Naive B cell (primary cell): ENCODE measurements around the gene RHCG. TPM values are rescaled to one million over a fixed set of nuclear protein-coding genes. Genes with fewer than 3 reads are reported as not detected.

Experiments
- ATAC-seq, 2 donors: fragments of 150-1000 bp; cut with Tn5 transposase; 2 replicates each; pipeline ENCODE4 v1.10.0; 2021; ENCODE audit warnings: low read depth in 2 of 2, mild to moderate bottlenecking in 2 of 2, moderate library complexity in 2 of 2
- DNase-seq: peaks from one replicate; pipeline ENCODE4 v3.0.0; 2022
- H3K27ac Mint-ChIP-seq, 6 donors: one replicate each; pipeline ENCODE4 v1.8.0; 2020 to 2022; ENCODE audit warnings: mild to moderate bottlenecking in 6 of 6, mixed read lengths in 6 of 6, moderate library complexity in 5 of 6, inconsistent platforms in 2 of 6
- H3K27me3 Mint-ChIP-seq, 3 donors: one replicate each; pipeline ENCODE4 v1.8.0; 2021 to 2022; ENCODE audit warnings: mixed read lengths in 3 of 3, mild to moderate bottlenecking in 1 of 3
- H3K36me3 Mint-ChIP-seq, 2 donors: one replicate each; pipeline ENCODE4 v1.8.0; 2020 to 2022; ENCODE audit warnings: mixed read lengths in 2 of 2, inconsistent platforms in 1 of 2, mild to moderate bottlenecking in 1 of 2
- H3K4me1 Mint-ChIP-seq, 3 donors: one replicate each; pipeline ENCODE4 v1.8.0; 2020 to 2022; ENCODE audit warnings: mixed read lengths in 3 of 3, inconsistent platforms in 1 of 3, mild to moderate bottlenecking in 1 of 3, moderate library complexity in 1 of 3
- H3K4me3 Mint-ChIP-seq, 8 donors: one replicate each; pipeline ENCODE4 v1.8.0; 2020 to 2022; ENCODE audit warnings: mild to moderate bottlenecking in 8 of 8, mixed read lengths in 8 of 8, moderate library complexity in 8 of 8, inconsistent platforms in 2 of 8
- H3K9me3 Mint-ChIP-seq, 7 donors: one replicate each; pipeline ENCODE4 v1.8.0; 2020 to 2022; ENCODE audit warnings: mixed read lengths in 7 of 7, mild to moderate bottlenecking in 5 of 7, inconsistent platforms in 2 of 7, moderate library complexity in 1 of 7
- polyA plus RNA-seq, 6 donors: library from polyadenylated mRNA; unstranded; fragments of 300-500 nt; fragmentation: Illumina TruSeq; gene quantifications; one replicate each; pipeline ENCODE4 v1.2.3, GENCODE V29; 2021; ENCODE audit warnings: low read depth in 6 of 6

RHCG gene
- polyA plus RNA-seq, 6 donors from 2014 or later: not detected

DNA sequence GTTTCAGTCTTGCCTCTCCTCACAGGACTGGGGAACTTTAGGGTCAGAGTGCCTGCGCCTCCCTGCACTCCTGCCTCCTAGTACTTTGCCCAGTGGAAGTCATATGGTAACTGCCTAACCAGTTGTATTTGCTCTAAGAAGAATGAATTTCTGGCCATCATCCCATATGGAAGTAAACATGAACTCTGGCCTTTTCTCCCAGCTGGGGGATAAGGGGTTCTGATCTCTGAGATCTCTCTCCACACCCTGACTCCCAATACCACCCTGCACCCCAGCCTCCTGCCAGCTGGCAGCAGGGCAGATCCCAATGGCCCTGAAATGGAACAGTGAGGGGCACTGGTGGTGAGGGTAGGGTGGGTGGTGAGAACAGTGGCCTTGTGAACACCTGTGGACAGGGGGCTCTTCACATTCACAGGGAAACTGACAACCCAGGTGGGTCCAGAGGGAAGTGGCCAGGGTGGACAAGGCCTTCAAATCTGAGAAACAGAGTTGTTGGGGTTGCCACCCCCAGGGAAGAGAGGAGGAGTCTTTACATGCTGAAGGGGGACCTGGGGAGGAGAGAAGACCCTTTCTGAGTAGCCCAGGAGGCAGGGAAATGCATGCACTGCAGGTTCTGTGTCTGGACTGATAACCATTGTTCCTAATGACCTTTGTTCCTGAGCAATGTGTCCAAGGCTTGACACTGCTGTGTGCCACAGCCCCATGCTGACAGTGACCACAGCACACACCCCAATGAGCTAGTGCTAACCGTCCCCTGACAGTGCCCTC lies 36.9 kb downstream of the RHCG start:
- peaks cover 0 to 30% (median 13%) of the 10 kb centered on the region in 7 donors for H3K9me3 Mint-ChIP-seq
- no peak for DNase-seq
- peaks cover 0 to 16% of the 10 kb centered on the region in 2 donors for H3K36me3 Mint-ChIP-seq
- no peak overlapping the region for H3K27ac Mint-ChIP-seq
- peak overlapping the region in 1 of 8 donors; percentile 56 for H3K4me3 Mint-ChIP-seq
- no peaks in the 10 kb centered on the region for H3K4me1 Mint-ChIP-seq
- peaks cover 29 to 69% (median 56%) of the 10 kb centered on the region in 3 donors for H3K27me3 Mint-ChIP-seq
- no peak for ATAC-seq

DNA sequence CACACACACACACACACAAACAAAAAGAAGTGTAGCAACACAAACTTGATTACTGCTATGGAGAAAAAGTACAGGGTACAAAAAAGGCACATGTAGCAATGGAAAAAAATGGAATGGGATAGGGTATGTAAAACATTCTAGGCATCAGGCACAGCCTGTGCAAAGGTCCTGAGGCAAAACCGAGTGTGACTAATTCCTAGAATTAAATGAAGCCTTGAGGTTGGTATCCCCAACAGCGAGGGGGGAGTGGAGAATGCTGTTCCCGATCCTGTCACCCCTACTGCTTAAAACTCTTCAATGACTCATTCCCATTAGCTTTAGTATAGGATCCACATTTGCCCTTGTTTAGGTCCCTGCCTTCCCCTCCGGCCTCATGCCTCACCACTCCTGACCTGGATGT lies 37.9 kb downstream of the RHCG start:
- ATAC-seq (no peak), DNase-seq (no peak)
- Mint-ChIP-seq H3K27ac (peak overlapping the region in 1 of 6 donors; percentile 70), H3K4me3 (no peak overlapping the region), H3K4me1 (no peaks in the 10 kb centered on the region), H3K36me3 (peaks cover 0 to 16% of the 10 kb centered on the region in 2 donors), H3K27me3 (peaks cover 30 to 71% (median 51%) of the 10 kb centered on the region in 3 donors), H3K9me3 (peaks cover 0 to 30% (median 13%) of the 10 kb centered on the region in 7 donors)

DNA sequence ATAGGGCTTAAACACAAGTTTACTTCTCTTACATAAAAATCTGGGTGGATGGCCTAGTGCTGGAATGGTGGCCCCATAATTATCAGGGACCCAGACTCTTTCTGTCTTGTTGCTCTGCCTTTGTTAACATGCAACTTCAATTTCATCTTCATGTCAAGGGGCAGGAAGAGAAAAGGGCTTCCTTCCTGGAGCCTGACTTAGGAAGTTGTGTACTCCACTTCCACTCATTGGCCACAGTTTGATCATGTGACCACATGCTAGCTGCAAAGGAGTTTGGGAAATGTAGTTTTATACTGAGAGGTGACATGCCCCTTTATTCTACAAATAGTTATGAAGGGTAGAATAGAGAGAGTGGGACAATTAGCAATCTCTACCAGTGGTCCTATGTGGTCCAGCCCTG lies 39.3 kb downstream of the RHCG start:
- DNase-seq: no peak
- Mint-ChIP-seq H3K27me3 (peaks cover 32 to 67% (median 42%) of the 10 kb centered on the region in 3 donors), H3K27ac (no peak overlapping the region)

DNA sequence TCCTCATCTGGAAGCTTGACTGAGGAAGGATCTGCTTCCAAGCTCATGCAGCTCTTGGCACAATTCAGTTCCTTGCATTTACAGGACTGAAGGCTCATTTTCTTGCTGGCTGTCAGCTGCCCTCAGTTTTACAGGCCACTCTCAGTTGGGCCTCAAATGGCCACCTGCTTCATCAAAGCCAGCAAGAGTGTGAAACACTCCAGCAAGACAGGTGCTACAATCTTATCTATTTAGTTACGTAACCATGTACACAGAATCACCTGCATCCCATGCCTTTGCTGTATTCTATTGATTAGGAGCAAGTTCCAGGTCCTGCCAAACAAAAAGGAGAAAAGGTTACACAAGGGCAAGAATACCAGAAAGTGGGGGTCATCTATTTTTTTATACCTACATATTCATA lies 40.8 kb downstream of the RHCG start:
- Mint-ChIP-seq H3K9me3 (peaks cover 0 to 30% (median 13%) of the 10 kb centered on the region in 7 donors), H3K4me3 (no peak overlapping the region), H3K36me3 (peaks cover 0 to 14% of the 10 kb centered on the region in 2 donors), H3K27me3 (peaks cover 39 to 58% (median 42%) of the 10 kb centered on the region in 3 donors), H3K4me1 (peaks cover 0 to 6% (median 2%) of the 10 kb centered on the region in 3 donors), H3K27ac (no peak overlapping the region)
- no peak for ATAC-seq
- no peak for DNase-seq

More for the DNA sequence above, 39.3 kb downstream of the RHCG start:
- Mint-ChIP-seq H3K4me3 (no peak overlapping the region), H3K9me3 (peaks cover 0 to 30% (median 13%) of the 10 kb centered on the region in 7 donors), H3K36me3 (peaks cover 0 to 8% of the 10 kb centered on the region in 2 donors), H3K4me1 (no peaks in the 10 kb centered on the region)
- no peak for ATAC-seq

DNA sequence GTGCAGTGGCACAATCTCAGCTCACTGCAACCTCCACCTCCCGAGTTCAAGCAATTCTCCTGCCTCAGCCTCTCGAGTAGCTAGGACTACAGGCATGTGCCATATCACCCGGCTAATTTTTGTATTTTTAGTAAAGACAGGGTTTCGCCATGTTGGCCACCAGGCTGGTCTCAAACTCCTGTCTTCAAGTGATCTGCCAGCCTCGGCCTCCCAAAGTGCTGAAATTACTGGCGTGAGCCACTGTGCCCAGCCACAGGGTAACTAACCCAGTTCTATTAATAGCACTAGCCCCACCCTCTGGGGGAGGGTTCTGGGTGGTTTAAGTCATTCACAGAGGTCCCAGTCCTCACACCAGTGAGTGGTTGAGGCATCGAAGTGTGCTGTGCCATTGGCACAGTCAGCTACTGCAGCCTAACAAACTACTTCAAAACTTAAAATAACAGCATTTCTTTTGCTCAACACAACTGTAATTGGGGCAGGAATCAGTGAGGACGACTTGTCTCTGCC lies 44.0 kb downstream of the RHCG start:
- peak overlapping the region in 1 of 8 donors; percentile 16 for H3K4me3 Mint-ChIP-seq
- H3K4me1 Mint-ChIP-seq: peaks cover 0 to 6% (median 4%) of the 10 kb centered on the region in 3 donors
- ATAC-seq (no peak), DNase-seq (no peak)
- peaks cover 0 to 17% of the 10 kb centered on the region in 2 donors for H3K36me3 Mint-ChIP-seq
- H3K9me3 Mint-ChIP-seq: peaks cover 0 to 18% (median 11%) of the 10 kb centered on the region in 7 donors
- H3K27me3 Mint-ChIP-seq: peaks cover 42 to 62% (median 54%) of the 10 kb centered on the region in 3 donors
- H3K27ac Mint-ChIP-seq: no peak overlapping the region

DNA sequence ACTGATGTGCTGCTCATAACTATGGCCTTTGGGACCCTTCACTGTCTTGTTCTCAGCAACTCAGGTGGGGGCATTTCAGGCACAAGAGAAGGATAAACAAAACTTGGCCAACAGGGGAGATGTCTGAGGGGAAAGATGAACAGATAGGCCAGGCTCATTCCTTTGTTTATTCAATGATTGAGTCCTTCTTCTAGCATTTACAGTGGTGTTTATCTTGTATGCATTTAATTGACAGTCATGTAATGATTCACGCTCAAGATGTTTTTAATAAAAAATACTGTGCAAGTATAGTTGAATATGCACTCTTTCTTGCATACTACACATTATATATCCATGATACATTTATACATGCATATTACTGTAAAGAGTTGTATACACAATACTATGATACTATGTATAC lies 44.5 kb downstream of the RHCG start:
- ATAC-seq (no peak), DNase-seq (no peak)
- Mint-ChIP-seq H3K27ac (no peak overlapping the region), H3K36me3 (peaks cover 0 to 16% of the 10 kb centered on the region in 2 donors), H3K27me3 (peaks cover 46 to 66% (median 59%) of the 10 kb centered on the region in 3 donors), H3K4me3 (no peak overlapping the region), H3K9me3 (peaks cover 0 to 14% (median 6%) of the 10 kb centered on the region in 7 donors), H3K4me1 (peaks cover 0 to 6% (median 4%) of the 10 kb centered on the region in 3 donors)

DNA sequence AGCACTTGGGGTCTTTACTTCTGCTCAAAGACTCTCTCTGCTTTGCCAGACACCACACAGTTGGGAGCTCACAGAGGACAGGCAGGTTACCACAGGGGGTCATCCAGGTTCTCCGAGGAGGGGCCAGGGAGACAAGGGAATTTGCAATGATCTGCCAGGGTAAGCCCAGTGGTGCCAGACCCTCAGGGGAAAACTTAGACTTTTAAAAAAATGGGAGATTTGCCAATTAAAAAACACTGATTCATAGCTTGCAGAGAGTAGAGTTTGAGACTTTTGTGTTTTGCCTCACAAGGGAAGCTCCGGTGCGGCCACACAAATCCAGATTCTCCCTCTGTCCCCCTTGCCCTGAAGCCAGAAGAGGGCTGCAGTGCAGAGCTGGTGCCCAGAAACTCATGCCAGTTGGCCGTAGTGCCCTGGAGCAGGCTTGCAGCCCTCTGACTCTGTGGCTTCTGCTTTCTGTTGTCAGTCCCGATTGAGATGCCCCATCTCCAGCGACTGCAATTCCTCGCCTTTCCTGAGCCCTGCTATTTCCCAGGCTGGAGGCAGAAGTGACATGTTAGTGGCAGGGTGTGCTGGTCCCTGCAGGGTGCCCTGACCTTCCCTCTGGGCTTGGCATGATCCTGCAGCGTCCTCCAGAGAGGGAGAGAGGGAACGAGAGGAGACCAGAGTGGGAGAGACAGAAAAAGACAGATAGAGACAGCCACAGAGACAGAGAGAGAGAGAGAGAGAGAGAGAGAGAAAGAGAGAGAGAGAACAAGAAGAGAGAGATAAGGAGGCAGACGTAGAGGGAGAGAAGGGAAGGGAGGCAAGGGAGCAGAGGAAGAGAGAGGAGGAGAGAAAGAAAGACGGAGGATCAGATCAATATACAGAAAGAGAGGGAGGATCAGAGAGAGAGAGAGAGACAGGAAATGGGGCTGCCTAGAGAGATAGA lies 46.0 kb downstream of the RHCG start:
- Mint-ChIP-seq H3K27me3 (peaks cover 58 to 78% (median 72%) of the 10 kb centered on the region in 3 donors), H3K9me3 (peaks cover 0 to 5% (median 0%) of the 10 kb centered on the region in 7 donors), H3K4me1 (peaks cover 0 to 6% (median 4%) of the 10 kb centered on the region in 3 donors), H3K27ac (peak overlapping the region in 3 of 6 donors; percentile 10 to 47 (median 22)), H3K4me3 (peak overlapping the region in 1 of 8 donors; percentile 6), H3K36me3 (peaks cover 0 to 10% of the 10 kb centered on the region in 2 donors)
- ATAC-seq: no peak
- no peak for DNase-seq

DNA sequence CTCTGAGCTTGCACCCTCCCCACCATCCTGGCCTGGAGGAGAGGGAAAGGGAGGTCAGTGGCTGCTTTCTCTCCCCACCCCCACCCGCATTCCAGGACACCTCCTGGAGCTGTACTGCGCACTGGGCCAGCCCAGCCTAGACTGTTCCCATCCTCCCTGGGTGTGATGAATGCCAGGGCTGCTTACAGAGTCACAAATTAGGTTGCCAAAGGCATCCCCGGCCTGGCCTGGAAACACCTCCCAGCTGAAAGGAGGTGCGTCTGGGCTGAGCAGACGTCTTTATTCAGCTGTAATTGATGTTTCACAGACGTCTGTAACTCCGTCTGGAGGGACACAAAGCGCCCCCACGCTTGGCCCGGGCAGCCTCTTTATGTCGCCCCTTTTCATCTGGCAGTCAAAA lies 47.6 kb downstream of the RHCG start:
- no peak for ATAC-seq
- H3K9me3 Mint-ChIP-seq: peaks cover 0 to 1% (median 0%) of the 10 kb centered on the region in 7 donors
- H3K4me1 Mint-ChIP-seq: peaks cover 3 to 6% (median 4%) of the 10 kb centered on the region in 3 donors
- peaks cover 0 to 10% of the 10 kb centered on the region in 2 donors for H3K36me3 Mint-ChIP-seq
- H3K27me3 Mint-ChIP-seq: peaks cover 51 to 73% (median 69%) of the 10 kb centered on the region in 3 donors
- H3K4me3 Mint-ChIP-seq: no peak overlapping the region
- no peak for DNase-seq
- no peak overlapping the region for H3K27ac Mint-ChIP-seq

DNA sequence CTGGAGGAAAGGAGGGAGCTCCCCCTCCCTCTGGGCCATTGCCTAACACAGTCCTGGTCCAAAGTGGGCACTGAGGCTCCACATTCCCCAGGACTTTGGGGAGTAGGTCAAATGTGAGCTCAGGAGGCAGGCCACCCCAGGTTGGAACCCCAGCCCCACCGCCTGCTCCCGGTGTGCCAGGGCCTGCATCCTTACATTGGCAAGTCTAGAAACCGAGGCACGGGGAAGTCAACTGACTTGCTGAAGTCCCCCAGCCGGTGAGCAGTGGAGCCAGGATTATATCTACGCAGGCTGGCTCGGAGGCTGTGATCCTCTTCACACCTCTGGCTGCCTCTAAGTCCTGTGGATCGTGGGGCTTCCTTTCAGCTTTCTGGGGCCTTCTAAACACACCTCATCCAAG lies 48.7 kb downstream of the RHCG start:
- no peak overlapping the region for H3K27ac Mint-ChIP-seq
- no peak overlapping the region for H3K4me3 Mint-ChIP-seq
- no peak for ATAC-seq
- no peak for DNase-seq
- H3K4me1 Mint-ChIP-seq: peaks cover 6 to 15% (median 14%) of the 10 kb centered on the region in 3 donors
- H3K36me3 Mint-ChIP-seq: peaks cover 0 to 10% of the 10 kb centered on the region in 2 donors
- H3K27me3 Mint-ChIP-seq: peaks cover 45 to 65% (median 58%) of the 10 kb centered on the region in 3 donors
- peaks cover 0 to 1% (median 0%) of the 10 kb centered on the region in 7 donors for H3K9me3 Mint-ChIP-seq

DNA sequence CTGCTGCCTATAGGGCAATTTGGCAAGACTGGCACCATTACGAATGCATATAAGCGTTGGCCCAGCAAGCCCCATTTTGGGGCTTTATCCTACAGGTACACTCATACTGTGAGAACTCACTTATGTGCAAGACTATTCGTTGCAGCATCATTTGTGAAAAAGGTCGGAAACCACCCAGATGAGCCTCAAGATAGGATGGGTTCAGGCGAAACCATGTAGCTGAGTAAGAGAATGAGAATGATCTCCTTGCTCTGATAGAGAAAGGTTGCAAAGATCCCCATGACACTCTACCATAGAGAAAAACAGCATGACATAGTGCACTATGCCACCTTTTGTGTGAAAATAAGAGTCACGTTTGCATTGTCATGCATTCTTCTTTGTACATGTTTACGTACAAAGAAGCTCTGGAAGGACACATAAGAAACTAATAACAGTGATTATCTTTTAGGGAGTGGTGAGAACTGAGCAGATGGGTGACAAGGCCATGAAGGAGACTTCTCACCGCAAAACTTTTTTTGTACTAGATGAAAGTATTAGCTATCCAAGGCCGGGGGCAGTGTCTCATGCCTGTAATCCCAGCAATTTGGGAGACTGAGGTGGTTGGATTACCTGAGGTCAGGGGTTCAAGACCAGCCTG lies 50.0 kb downstream of the RHCG start:
- H3K27ac Mint-ChIP-seq: no peak overlapping the region
- DNase-seq: no peak
- no peak overlapping the region for H3K4me3 Mint-ChIP-seq
- H3K36me3 Mint-ChIP-seq: peaks cover 0 to 10% of the 10 kb centered on the region in 2 donors
- no peak for ATAC-seq
- H3K9me3 Mint-ChIP-seq: peaks cover 0 to 4% (median 0%) of the 10 kb centered on the region in 7 donors
- peaks cover 15 to 28% (median 28%) of the 10 kb centered on the region in 3 donors for H3K4me1 Mint-ChIP-seq
- peaks cover 38 to 58% (median 57%) of the 10 kb centered on the region in 3 donors for H3K27me3 Mint-ChIP-seq

DNA sequence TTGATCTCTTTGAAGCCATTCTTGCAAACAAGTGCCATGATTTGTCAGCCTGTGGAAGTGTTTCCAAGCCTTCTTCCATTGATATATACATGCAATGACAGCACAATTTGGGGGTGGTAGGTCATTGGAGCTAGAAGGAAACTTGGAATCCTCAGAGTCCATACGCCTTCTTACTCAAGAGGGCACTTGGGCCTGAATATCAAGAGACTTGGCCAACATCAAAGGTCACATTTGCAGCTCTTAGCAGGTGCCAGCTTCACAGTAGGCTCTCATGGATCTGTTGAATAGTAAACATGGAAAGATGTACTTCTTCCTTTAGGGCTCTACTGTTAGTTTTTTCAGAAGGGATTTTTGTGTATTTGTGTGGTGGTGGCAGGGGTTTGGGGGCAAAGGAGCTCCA lies 50.9 kb downstream of the RHCG start:
- Mint-ChIP-seq H3K27me3 (peaks cover 32 to 50% (median 49%) of the 10 kb centered on the region in 3 donors), H3K4me1 (peaks cover 16 to 32% (median 30%) of the 10 kb centered on the region in 3 donors)

More for the DNA sequence above, 50.9 kb downstream of the RHCG start:
- Mint-ChIP-seq H3K27ac (peak overlapping the region in 1 of 6 donors; percentile 81), H3K36me3 (peaks cover 0 to 3% of the 10 kb centered on the region in 2 donors), H3K9me3 (peaks cover 0 to 4% (median 0%) of the 10 kb centered on the region in 7 donors), H3K4me3 (no peak overlapping the region)
- DNase-seq (no peak), ATAC-seq (no peak)
